NOMO-1 treated with DMSO at 0.1 percent for 48 hours (cell line): Measurements from ENCODE around the gene IKBKG.
A peak's percentile ranks its signal among the peaks of the same experiment; 100 is the strongest.
"Not testable (repeated sequence)": the region's sequence is repeated elsewhere in the genome, so short reads cannot be mapped to it uniquely, and the experiment has no call there.

Experiments
- DNase-seq: peaks from one replicate; lab custom pipeline; 2025; ENCODE audit not compliant: unreplicated experiment; lab: John Stamatoyannopoulos, UW

IKBKG gene

GRCh38 chrX:154547245-154548027 lies at the start of gene IKBKG:
Gene IKBKG, plus strand, starts transcription at chrX:154547620. Its CDS starts 4,383 bp downstream, at chrX:154552003.
- peak; percentile 72 for DNase-seq

- not testable (repeated sequence) for DNase-seq
Observed at GRCh38 chrX:154501423-154501822, 46.0 kb upstream of the IKBKG start.

- no peak for DNase-seq
Observed at GRCh38 chrX:154502098-154502497, 45.3 kb upstream of the IKBKG start.

GRCh38 chrX:154502989-154503388 lies 44.4 kb upstream of the IKBKG start:
- DNase-seq: no peak

GRCh38 chrX:154505734-154506133 lies 41.7 kb upstream of the IKBKG start:
- DNase-seq: no peak

GRCh38 chrX:154506483-154507332 lies 40.7 kb upstream of the IKBKG start:
- no peak for DNase-seq

GRCh38 chrX:154507673-154508383 lies 39.6 kb upstream of the IKBKG start:
- no peak for DNase-seq

- no peak for DNase-seq
Observed at GRCh38 chrX:154508384-154508745, 39.1 kb upstream of the IKBKG start.

- DNase-seq: no peak
Observed at GRCh38 chrX:154509455-154509854, 38.0 kb upstream of the IKBKG start.

- no peak for DNase-seq
Observed at GRCh38 chrX:154511761-154512160, 35.7 kb upstream of the IKBKG start.

- no peak for DNase-seq
Observed at GRCh38 chrX:154512879-154513553, 34.4 kb upstream of the IKBKG start.

GRCh38 chrX:154513716-154514115 lies 33.7 kb upstream of the IKBKG start:
- no peak for DNase-seq

- DNase-seq: no peak
Observed at GRCh38 chrX:154515090-154515965, 32.1 kb upstream of the IKBKG start.

- peak; percentile 75 for DNase-seq
Observed at GRCh38 chrX:154515966-154516655, 31.3 kb upstream of the IKBKG start, which contains the start of gene FAM3A. Gene FAM3A, minus strand, starts transcription at chrX:154516232. Its CDS starts 460 bp downstream, at chrX:154515772.

- DNase-seq: peak; percentile 31
Observed at GRCh38 chrX:154516656-154517100, 30.7 kb upstream of the IKBKG start.

- no peak for DNase-seq
Observed at GRCh38 chrX:154517101-154517781, 30.2 kb upstream of the IKBKG start.

GRCh38 chrX:154519389-154519788 lies 28.0 kb upstream of the IKBKG start:
- DNase-seq: no peak

- DNase-seq: no peak
Observed at GRCh38 chrX:154525606-154526490, 21.6 kb upstream of the IKBKG start.
